GM18526 (cell line): ENCODE results near the gene AMOTL1.

Experiments
- POLR2A ChIP-seq: IDR thresholded peaks from 3 replicates; pipeline ENCODE4 v1.6.1; 2011; ENCODE audit not compliant: insufficient read length; ENCODE audit errors: extremely low read depth

AMOTL1 gene

DNA sequence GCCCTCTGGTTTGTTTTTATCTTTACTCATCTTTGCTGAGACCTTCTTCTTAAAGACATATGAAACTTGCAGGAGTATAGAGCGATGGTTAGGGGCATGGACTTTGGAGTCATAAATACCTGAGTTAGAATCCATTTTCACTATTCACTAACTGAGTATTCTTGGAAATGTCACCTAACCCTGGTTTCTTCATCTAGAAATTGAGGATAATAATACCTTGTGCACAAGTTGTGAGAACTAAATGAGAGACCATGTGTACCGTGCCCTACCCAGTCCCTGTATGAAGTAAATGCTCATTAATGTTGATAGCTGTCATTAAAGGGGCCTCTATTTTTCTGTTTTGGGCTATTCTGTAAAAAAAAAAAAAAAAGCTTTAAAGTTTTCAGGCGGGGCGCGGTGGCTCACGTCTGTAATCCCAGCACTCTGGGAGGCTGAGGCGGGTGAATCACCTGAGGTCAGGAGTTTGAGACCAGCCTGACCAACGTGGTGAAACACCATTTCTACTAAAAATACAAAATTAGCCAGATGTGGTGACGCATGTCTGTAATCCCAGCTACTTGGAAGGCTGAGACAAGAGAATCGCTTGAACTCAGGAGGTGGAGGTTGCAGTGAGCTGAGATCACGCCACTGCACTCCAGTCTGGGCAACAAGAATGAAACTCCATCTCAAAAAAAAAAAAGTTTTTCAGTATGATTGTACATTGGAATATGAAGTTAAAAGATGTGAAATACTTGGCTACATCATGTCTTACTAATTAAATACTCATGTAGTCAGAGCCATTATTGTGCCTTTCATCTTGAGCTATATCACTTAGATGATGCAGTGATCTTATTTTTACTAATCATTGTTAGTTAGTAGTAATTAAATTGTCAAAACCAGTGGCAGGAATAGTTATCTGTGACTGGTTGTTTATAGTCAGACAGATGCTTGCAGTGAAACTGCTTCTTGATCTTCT, 95.0 kb downstream of the AMOTL1 start:
- TF ChIP-seq POLR2A, result no peak

DNA sequence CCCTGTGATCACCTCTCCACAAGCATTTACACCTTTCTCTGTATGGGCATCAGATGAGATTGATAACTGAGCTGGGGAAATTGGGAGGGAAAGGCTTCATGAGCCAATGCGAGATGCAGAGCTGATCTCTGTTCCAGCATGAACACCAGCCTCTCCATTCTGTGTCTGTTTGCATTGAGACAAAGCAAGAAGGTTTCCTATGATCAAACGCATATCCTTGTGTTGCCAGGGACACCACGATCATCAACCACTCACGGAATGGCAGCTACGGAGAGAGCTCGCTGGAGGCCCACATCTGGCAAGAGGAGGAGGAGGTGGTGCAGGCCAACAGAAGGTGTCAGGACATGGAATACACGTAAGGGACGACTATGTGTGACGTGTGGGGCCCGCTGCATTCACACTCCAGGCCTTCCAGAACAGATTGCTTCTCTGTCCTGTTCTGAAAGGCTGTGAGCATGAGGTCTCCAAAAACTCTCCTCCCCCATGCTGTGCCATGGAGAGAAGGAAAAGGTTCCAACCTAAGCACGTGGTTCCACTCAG, 96.4 kb downstream of the AMOTL1 start:
- TF ChIP-seq POLR2A, result no peak

DNA sequence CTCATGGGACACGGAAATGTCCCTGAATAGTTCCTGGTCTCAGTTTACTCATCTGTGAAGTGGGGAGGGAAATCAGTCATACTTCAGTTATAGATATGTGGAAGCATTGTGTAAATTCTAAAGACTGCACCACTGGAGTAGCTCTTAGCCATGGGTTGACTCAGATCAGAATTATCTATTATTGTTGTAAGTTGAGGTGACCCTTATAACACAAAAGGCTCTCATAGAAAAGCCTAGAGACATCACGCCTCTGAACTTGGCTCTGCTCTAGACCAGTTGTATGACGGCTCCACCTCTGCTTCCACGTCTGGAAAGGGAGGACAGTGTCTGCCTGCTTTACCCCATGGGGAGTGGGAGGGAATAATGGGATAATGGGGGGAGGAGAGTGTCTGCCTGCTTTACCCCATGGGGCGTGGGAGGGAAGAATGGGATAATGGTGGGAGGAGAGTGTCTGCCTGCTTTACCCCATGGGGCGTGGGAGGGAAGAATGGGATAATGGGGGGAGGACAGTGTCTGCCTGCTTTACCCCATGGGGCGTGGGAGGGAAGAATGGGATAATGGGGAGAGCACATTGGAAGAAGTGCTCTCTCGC, 98.2 kb downstream of the AMOTL1 start:
- TF ChIP-seq POLR2A, result no peak

DNA sequence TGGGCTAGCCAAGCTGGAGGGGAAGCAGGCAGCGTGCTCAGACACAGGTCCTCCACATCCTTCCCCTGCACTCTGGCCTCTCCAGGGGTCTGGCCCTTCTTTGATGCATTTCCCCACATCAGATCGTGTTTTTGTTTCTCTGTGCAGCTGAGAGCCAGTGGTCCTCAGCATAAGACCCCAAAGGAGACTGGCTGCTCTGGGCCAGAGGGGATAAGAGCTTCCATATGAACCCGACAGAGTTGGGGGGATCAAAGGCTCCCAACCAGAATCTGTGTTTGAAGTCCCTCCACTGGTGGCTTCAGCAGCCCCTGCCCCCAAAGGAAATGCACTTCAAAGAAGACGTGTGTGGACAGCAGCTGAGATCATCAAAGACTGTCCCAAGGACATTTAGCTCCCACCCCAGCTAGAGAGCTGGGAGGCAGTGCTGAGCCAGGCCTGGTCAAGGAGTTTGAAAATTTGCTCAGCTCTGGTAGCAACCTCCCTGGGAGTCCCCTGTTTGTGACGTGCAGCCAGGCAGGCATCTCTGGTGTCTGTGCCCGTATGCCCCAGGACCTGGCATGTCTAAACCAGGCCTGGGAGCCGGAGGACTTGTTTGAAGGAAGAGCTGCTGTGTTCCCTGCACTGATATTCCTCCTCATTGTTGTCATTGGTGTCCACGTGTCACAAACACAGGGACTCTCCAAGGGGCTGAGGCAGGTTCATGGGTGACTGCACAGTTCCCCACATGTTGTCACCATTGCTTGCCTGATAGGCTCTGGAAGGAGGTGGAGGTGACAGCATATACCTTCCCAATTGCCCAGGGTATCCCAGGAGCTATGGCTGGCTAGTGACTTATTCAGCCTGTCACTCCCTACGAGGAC, 99.0 kb downstream of the AMOTL1 start:
- no peak for TF ChIP-seq POLR2A

DNA sequence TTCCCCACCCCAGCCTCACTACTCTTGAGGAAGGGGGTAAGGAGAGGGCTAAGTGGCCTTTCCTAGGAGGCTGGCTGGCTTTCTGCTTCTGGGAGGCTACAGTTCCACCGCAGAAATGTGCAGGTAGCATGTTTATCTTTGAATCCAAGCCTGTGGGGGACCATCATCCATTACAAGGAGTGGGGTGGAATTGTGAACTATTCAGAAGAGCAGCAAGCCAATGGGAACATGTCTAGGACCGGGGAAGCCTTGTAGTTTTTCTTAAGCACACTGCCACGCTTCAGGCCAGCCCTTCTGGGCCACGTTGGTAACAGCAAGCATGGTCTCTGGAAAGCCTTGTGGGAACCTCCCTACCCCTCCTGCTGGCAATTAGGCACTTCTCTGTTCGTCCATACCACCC, 100.3 kb downstream of the AMOTL1 start:
- TF ChIP-seq POLR2A, result no peak

DNA sequence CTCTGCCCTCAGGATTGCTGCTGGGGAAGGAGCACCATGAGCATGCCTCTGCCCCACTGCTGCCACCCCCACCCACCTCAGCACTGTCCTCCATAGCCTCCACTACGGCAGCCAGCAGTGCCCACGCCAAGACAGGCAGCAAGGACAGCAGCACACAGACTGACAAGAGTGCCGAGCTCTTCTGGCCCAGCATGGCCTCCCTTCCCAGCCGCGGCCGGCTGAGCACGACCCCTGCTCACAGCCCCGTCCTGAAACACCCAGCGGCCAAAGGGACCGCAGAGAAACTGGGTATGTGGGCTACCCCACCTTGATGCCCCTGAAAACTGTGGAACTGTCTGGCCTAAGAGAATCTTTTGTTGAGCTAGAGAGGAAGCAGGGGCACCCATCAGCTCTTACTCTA, 101.0 kb downstream of the AMOTL1 start:
- TF ChIP-seq POLR2A, result no peak

DNA sequence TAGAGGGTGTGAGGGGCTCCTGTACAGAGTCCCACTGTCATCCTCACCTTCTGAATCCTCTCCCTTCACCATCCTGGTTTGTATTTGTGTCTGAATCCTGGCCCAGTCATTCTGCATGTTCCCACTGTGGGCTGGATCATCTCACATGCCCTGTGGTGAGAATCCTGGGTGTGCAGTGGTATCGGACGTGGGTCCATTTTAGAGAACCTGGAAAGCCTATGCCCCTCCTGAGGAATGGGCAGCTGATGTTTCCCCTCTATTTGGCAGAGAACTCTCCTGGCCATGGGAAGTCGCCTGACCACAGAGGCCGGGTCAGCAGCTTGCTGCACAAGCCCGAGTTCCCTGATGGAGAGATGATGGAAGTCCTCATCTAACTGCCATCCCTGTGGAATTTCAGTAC, 102.3 kb downstream of the AMOTL1 start:
- no peak for TF ChIP-seq POLR2A

DNA sequence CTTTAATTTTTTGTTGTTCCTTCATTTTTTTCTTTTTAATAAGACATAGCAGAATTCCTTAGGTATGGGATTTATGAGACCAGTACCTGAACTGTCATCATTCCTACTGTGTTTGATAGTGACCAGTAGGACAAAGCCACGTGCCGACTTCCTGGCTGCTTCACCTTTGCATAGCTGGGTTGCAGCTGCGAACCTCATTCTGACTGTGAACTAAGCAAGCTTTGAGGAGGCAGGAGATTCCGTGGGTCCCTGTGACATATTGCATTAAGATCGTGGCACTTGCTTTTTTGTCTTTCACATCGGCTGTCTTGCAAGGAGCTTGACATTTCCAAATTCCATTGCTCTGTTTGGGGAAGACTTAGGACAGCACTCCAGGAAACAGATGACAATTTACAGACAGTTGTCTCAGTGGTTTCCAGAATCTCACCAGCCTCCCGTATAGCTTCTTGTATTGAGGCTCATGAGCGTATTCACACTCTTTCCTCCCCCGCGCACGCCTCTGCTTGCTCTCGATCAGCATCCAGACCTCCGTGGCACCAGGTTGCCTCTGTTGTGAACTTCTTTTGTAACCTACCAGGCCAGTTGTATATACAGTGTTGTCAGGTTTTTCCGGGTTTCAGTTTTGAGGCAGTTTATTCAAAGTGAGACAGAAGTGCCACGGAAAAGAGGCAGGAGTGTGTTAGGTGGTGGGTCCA, 103.5 kb downstream of the AMOTL1 start:
- no peak for TF ChIP-seq POLR2A

DNA sequence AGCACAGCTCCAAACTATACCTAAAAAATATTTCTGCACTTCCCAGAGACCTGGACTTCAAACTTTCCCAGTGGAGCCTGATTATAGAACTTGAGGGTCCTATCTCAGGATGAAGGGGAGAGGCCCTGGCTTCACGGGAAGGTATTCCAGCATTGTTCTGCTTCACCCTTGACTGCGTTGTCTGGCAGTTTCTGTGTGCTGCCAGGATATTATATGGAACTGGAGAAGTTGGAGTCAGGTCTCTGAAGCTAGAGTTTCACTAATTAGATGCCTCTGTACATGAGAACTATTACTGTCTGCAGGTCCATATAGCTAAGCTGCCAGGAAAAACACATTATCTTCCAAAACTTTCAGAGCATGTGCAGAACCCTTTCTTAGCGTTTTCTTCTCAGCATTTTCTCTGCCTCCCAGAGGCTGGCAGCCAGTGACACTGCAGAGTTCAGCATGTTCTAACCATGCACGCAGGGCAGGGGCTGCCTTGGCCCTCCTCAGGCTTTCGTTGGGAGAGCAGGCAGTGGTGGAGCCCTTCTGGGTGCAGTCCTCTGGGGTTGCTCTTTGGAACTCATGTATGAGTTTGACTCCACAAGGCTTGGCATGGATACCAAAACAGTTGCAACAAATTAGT, 105.9 kb downstream of the AMOTL1 start:
- TF ChIP-seq POLR2A, result no peak

DNA sequence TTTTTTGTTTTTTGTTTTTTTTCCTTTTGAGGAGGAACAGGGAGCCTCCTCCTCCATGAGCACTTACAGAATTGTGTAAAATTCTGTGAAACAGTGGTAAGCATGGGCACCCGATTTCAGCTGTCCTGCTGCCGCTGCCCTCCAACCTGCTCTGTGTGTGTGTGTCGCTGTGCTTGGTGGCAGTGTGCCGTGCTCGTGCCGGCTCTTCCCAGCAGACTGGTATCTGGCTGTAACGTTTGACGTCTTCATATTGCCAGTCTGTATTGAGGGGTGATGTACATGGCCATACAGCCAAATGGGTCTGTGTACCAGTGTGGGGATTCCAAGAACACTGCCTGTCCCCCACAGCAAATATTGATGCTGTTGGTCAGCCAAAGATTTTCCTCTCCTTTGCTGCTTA, 108.1 kb downstream of the AMOTL1 start:
- no peak for TF ChIP-seq POLR2A

DNA sequence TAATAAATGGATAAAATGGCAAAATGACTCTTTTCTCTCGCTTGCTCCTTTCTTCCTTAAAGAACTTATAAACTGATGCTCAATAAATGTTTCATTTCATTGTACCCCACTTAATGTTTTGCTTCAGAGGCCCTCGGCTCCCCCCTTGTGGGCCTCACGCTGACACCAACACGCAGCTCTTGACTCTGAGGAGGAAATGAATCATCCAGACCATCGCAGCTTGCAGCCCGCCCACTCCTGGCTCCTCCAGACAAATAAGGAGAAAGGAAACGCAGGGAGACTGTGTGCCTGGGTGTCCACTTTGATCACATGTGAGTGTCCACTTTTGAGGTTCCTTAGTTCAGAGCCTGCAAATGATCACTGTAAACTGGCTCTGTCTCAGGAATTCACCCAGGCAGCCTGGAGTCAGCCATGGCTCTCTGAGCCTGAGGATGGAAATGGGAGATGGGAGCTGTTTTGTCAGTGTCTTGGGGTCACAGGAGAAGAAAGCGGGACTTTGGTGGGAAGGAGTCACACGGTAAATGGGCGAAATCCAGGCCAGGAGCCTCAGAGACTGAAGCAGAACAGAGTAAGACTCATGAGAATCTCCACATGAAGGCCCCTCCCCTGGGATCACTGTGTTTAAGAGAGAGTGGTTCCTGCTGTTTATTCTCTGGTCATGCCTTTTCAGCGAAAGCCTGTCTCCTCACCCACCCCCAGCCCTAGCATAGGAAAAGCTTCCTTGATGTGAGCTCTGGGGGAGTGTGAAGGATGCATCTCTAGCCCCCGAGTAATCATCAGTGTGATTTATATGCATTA, 108.7 kb downstream of the AMOTL1 start:
- no peak for TF ChIP-seq POLR2A

DNA sequence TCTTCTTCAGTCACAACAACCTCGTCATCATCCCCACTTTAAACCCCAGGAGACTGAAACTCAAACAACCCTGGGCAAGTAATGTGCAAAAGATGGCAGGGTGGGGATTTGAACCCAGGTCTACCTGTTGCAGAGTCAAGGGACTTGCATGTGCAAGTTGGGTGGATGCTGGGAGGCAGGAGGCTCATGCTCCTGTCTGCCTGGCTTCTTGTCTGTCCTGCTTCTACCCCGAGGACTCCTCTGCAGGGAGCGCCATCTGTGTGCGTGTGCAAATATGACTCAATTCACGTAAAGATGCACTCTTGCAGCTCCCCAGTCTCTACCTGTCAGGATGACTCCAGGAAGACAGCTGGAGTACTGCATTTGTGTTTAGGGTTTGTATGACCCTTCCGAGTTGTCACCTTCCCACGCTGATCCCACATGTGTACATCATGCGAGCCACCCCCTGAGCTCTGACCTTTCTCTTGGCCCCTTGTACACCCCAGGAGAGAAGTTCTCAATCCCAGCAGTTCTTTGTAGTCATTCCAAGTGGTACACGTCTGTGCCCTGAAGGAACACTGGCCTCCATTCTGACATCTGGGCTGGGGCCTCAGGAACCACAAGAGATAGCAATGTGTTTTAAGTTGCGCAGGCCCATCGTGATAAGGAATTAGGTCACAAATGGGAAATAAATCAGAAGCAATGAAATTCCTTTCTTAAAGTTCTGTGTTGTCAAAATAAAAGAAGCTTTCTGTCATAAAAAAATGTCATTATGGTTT, 109.5 kb downstream of the AMOTL1 start:
- no peak for TF ChIP-seq POLR2A

DNA sequence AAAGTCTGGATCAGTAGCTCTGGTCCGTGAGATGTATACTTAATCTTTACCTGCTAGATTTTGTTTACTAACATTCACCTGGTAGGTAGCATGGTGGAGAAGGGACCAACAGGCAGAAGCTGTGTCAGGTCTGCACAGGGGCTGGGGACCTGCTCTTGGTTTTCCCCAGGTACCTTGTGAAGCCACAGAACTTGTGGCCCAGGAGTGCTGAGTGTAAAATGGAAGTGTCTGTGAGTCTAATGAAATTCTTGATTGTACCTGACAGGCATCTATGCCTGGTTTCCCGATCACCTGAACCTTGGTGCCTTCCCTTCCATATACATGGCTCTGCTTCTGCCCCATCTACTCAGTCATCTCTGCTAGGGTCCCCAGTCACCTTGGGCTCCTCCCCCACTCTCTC, 110.8 kb downstream of the AMOTL1 start:
- TF ChIP-seq POLR2A, result no peak
